ENCODE data around the gene FRMD4A. TPM values are rescaled to one million over a fixed set of nuclear protein-coding genes. Genes with fewer than 3 reads are reported as not detected.
A peak's percentile ranks its signal among the peaks of the same experiment; 100 is the strongest.

FRMD4A gene
- total and polyA plus RNA-seq, 5 donors from 2014 or later, result 0.34 to 2.4 (median 0.54) TPM

DNA sequence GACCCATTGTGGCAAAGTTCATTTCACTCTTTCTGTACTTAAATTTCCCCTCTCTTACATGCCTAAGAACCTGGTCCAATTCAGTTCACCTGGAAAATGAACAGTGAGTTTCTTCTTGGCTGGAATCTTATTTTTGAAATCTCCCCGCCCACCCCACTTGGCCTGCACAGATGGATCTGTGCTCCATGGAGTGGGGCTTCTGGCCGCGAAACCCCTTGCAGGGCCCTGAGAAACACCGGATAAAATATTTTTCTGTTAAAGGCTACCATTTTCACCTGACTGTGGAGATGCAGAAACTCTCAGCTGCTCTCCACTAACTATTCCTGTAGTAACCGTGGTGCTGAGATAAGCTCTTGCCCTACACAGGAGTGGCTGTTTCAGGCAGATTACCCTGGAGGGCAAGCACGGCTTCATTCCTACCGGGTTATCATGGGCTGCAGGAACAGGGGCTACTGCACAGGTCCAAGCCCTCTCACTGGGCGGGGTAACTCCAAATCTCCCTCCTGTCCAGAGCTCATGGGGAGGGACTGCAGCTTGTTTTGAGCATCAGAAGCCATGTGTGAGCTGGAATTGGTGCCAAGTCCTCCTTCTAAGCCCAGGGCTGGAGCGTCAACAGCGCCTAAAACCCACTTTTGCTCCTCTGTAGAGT lies 625.1 kb downstream of the FRMD4A start:
- peaks cover 4% of the 10 kb centered on the region for H3K36me3 Mint-ChIP-seq
- H3K4me1 Mint-ChIP-seq, result peaks cover 0 to 18% (median 10%) of the 10 kb centered on the region in 4 donors
- Histone ChIP-seq H3K9me3 (ENCODE audit: control insufficient read depth in 2 of 2, low read length in 2 of 2) (no peaks in the 10 kb centered on the region), H3K27ac (ENCODE audit: insufficient read depth, low read length, poor library complexity, severe bottlenecking) (no peak overlapping the region), H3K4me3 (ENCODE audit: low read depth, low read length) (no peak overlapping the region), H3K27me3 (ENCODE audit: control insufficient read depth, insufficient read depth, low read length) (peaks cover 3% of the 10 kb centered on the region), H3K36me3 (ENCODE audit: control insufficient read depth, insufficient read depth, low read length) (no peaks in the 10 kb centered on the region), H3K4me1 (ENCODE audit: control insufficient read depth, insufficient read depth, low read length, poor library complexity, severe bottlenecking) (peaks cover 8% of the 10 kb centered on the region)
- H3K4me3 Mint-ChIP-seq, result no peak overlapping the region
- DNase-seq (no peak), ATAC-seq (ENCODE audit: low read depth in 2 of 2) (no peak)
- no peaks in the 10 kb centered on the region for H3K9me3 Mint-ChIP-seq
- H3K27me3 Mint-ChIP-seq, result peaks cover 29% of the 10 kb centered on the region
- H3K27ac Mint-ChIP-seq, result peak overlapping the region in 1 of 3 donors; percentile 39

- Mint-ChIP-seq H3K4me3 (no peak overlapping the region), H3K27ac (no peak overlapping the region), H3K4me1 (peaks cover 0 to 18% (median 10%) of the 10 kb centered on the region in 4 donors), H3K9me3 (no peaks in the 10 kb centered on the region), H3K36me3 (peaks cover 4% of the 10 kb centered on the region), H3K27me3 (peaks cover 33% of the 10 kb centered on the region)
- H3K4me3 ChIP-seq (ENCODE audit: low read depth, low read length), result no peak overlapping the region
- H3K36me3 ChIP-seq (ENCODE audit: control insufficient read depth, insufficient read depth, low read length), result no peaks in the 10 kb centered on the region
- no peak overlapping the region for H3K27ac ChIP-seq (ENCODE audit: insufficient read depth, low read length, poor library complexity, severe bottlenecking)
- H3K9me3 ChIP-seq (ENCODE audit: control insufficient read depth in 2 of 2, low read length in 2 of 2), result no peaks in the 10 kb centered on the region
- DNase-seq (no peak), ATAC-seq (ENCODE audit: low read depth in 2 of 2) (no peak)
- peaks cover 8% of the 10 kb centered on the region for H3K4me1 ChIP-seq (ENCODE audit: control insufficient read depth, insufficient read depth, low read length, poor library complexity, severe bottlenecking)
- peaks cover 3% of the 10 kb centered on the region for H3K27me3 ChIP-seq (ENCODE audit: control insufficient read depth, insufficient read depth, low read length)
Observed at GRCh38 chr10:13704964-13705363, 625.8 kb downstream of the FRMD4A start.

- H3K27me3 ChIP-seq (ENCODE audit: control insufficient read depth, insufficient read depth, low read length), result peaks cover 3% of the 10 kb centered on the region
- H3K9me3 Mint-ChIP-seq, result no peaks in the 10 kb centered on the region
- H3K4me3 ChIP-seq (ENCODE audit: low read depth, low read length), result no peak overlapping the region
Observed at GRCh38 chr10:13703997-13704536, 626.7 kb downstream of the FRMD4A start.

DNA sequence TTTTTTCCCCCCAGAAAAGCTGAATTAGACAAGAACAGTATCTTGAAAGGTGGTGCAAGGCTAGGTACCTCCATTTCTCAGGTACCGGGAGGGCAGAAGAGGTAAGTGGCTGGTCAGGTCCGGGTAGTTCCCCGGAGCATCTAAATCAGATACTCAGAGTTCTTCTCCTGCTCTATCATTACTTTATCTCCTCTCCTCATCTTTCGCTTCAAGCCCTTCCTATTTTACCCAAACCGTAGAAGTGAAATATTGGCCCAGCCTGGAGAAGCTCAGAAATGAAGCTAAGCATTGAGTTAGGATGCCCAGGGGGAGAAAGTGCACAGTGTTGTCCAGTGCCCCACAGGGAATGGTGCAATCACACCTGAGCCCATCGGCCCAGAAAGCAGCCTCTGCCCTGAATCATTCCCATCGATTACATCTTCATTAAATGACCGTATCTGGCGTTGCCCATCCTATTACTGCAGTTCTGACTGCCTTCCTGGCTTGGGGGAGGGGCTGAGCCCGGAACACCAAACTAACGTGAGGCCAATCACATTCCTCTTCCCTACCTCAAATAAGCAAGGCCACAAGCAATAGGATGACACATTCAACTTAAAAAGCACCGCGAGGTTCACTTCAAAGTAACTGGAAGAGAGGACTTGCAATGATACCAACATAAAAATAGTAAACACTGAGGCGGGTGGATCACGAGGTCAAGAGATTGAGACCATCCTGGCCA lies 627.5 kb downstream of the FRMD4A start:
- H3K27me3 ChIP-seq (ENCODE audit: control insufficient read depth, insufficient read depth, low read length), result peaks cover 3% of the 10 kb centered on the region
- peaks cover 10% of the 10 kb centered on the region for H3K36me3 Mint-ChIP-seq
- H3K4me1 Mint-ChIP-seq, result peaks cover 0 to 16% (median 10%) of the 10 kb centered on the region in 4 donors

More at GRCh38 chr10:13703997-13704536, 626.7 kb downstream of the FRMD4A start:
- peaks cover 10% of the 10 kb centered on the region for H3K36me3 Mint-ChIP-seq
- no peaks in the 10 kb centered on the region for H3K36me3 ChIP-seq (ENCODE audit: control insufficient read depth, insufficient read depth, low read length)
- no peak overlapping the region for H3K27ac Mint-ChIP-seq
- ATAC-seq (ENCODE audit: low read depth in 2 of 2) (no peak), DNase-seq (no peak)
- no peaks in the 10 kb centered on the region for H3K9me3 ChIP-seq (ENCODE audit: control insufficient read depth in 2 of 2, low read length in 2 of 2)
- H3K27ac ChIP-seq (ENCODE audit: insufficient read depth, low read length, poor library complexity, severe bottlenecking), result no peak overlapping the region
- no peak overlapping the region for H3K4me3 Mint-ChIP-seq
- H3K4me1 Mint-ChIP-seq, result peaks cover 0 to 18% (median 10%) of the 10 kb centered on the region in 4 donors
- peaks cover 33% of the 10 kb centered on the region for H3K27me3 Mint-ChIP-seq
- H3K4me1 ChIP-seq (ENCODE audit: control insufficient read depth, insufficient read depth, low read length, poor library complexity, severe bottlenecking), result peaks cover 8% of the 10 kb centered on the region

GRCh38 chr10:13701157-13701919 lies 629.4 kb downstream of the FRMD4A start:
- Histone ChIP-seq H3K4me3 (ENCODE audit: low read depth, low read length) (no peak overlapping the region), H3K27me3 (ENCODE audit: control insufficient read depth, insufficient read depth, low read length) (no peaks in the 10 kb centered on the region), H3K9me3 (ENCODE audit: control insufficient read depth in 2 of 2, low read length in 2 of 2) (no peaks in the 10 kb centered on the region), H3K36me3 (ENCODE audit: control insufficient read depth, insufficient read depth, low read length) (no peaks in the 10 kb centered on the region), H3K27ac (ENCODE audit: insufficient read depth, low read length, poor library complexity, severe bottlenecking) (no peak overlapping the region), H3K4me1 (ENCODE audit: control insufficient read depth, insufficient read depth, low read length, poor library complexity, severe bottlenecking) (no peaks in the 10 kb centered on the region)
- ATAC-seq (ENCODE audit: low read depth in 2 of 2), result no peak
- Mint-ChIP-seq H3K27ac (no peak overlapping the region), H3K4me3 (no peak overlapping the region), H3K36me3 (peaks cover 10% of the 10 kb centered on the region), H3K27me3 (peaks cover 13% of the 10 kb centered on the region), H3K9me3 (no peaks in the 10 kb centered on the region), H3K4me1 (no peaks in the 10 kb centered on the region)
- DNase-seq, result no peak

More for the DNA sequence above, 627.5 kb downstream of the FRMD4A start:
- no peaks in the 10 kb centered on the region for H3K9me3 Mint-ChIP-seq
- peaks cover 30% of the 10 kb centered on the region for H3K27me3 Mint-ChIP-seq
- Histone ChIP-seq H3K36me3 (ENCODE audit: control insufficient read depth, insufficient read depth, low read length) (no peaks in the 10 kb centered on the region), H3K27ac (ENCODE audit: insufficient read depth, low read length, poor library complexity, severe bottlenecking) (no peak overlapping the region), H3K9me3 (ENCODE audit: control insufficient read depth in 2 of 2, low read length in 2 of 2) (no peaks in the 10 kb centered on the region), H3K4me3 (ENCODE audit: low read depth, low read length) (no peak overlapping the region), H3K4me1 (ENCODE audit: control insufficient read depth, insufficient read depth, low read length, poor library complexity, severe bottlenecking) (peaks cover 8% of the 10 kb centered on the region)
- ATAC-seq (ENCODE audit: low read depth in 2 of 2) (no peak), DNase-seq (no peak)
- H3K4me3 Mint-ChIP-seq, result no peak overlapping the region
- H3K27ac Mint-ChIP-seq, result no peak overlapping the region

DNA sequence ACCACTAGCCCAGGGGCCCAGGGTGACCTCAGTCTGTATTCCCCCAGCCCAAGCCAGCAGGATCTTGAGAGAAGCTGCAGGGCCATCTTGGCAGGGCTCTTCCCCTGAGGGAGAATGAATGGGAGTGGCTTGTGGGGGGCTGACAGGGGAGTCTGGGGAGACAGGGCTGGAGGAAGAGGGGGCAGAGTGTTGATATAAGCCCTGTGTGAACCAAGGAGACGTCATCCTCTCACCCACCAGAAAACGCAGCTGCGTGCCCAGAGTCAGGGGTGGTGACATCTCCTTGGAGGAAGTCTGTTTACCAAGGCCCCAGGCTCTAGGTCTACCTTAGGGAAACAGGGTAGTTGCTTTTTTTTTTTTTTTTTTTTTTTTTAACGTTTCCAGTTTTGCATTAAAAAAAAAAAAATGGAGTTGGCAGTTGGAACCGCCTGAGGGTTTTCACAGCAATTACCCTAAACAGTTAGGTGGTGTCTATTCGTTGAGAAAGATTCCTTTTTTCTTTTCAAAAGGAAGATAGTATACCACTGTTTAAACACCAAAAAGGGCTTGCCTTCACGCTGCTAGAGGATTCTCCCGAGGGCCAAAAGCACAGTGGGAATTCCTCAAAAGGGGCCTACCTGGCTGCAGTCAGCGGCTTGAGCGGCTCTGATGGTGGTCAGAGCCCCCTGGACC lies 630.1 kb downstream of the FRMD4A start:
- H3K9me3 ChIP-seq (ENCODE audit: control insufficient read depth in 2 of 2, low read length in 2 of 2), result no peaks in the 10 kb centered on the region
- H3K4me1 Mint-ChIP-seq, result no peaks in the 10 kb centered on the region
- H3K27me3 Mint-ChIP-seq, result peaks cover 13% of the 10 kb centered on the region
- H3K27ac Mint-ChIP-seq, result no peak overlapping the region
- no peak overlapping the region for H3K4me3 ChIP-seq (ENCODE audit: low read depth, low read length)
- H3K4me1 ChIP-seq (ENCODE audit: control insufficient read depth, insufficient read depth, low read length, poor library complexity, severe bottlenecking), result no peaks in the 10 kb centered on the region
- H3K36me3 ChIP-seq (ENCODE audit: control insufficient read depth, insufficient read depth, low read length), result no peaks in the 10 kb centered on the region
- peaks cover 10% of the 10 kb centered on the region for H3K36me3 Mint-ChIP-seq
- H3K27me3 ChIP-seq (ENCODE audit: control insufficient read depth, insufficient read depth, low read length), result no peaks in the 10 kb centered on the region
- DNase-seq, result no peak
- H3K4me3 Mint-ChIP-seq, result no peak overlapping the region
- peaks cover 0 to 1% (median 0%) of the 10 kb centered on the region in 7 donors for H3K9me3 Mint-ChIP-seq
- no peak for ATAC-seq (ENCODE audit: low read depth in 2 of 2)
- no peak overlapping the region for H3K27ac ChIP-seq (ENCODE audit: insufficient read depth, low read length, poor library complexity, severe bottlenecking)

GRCh38 chr10:13699216-13699615 lies 631.5 kb downstream of the FRMD4A start:
- Histone ChIP-seq H3K36me3 (ENCODE audit: control insufficient read depth, insufficient read depth, low read length) (no peaks in the 10 kb centered on the region), H3K4me1 (ENCODE audit: control insufficient read depth, insufficient read depth, low read length, poor library complexity, severe bottlenecking) (no peaks in the 10 kb centered on the region), H3K4me3 (ENCODE audit: low read depth, low read length) (no peak overlapping the region), H3K27me3 (ENCODE audit: control insufficient read depth, insufficient read depth, low read length) (no peaks in the 10 kb centered on the region), H3K27ac (ENCODE audit: insufficient read depth, low read length, poor library complexity, severe bottlenecking) (no peak overlapping the region), H3K9me3 (ENCODE audit: control insufficient read depth in 2 of 2, low read length in 2 of 2) (no peaks in the 10 kb centered on the region)
- DNase-seq (no peak), ATAC-seq (ENCODE audit: low read depth in 2 of 2) (no peak)
- no peaks in the 10 kb centered on the region for H3K4me1 Mint-ChIP-seq
- no peak overlapping the region for H3K4me3 Mint-ChIP-seq
- H3K27ac Mint-ChIP-seq, result no peak overlapping the region
- peaks cover 0 to 1% (median 0%) of the 10 kb centered on the region in 7 donors for H3K9me3 Mint-ChIP-seq
- H3K36me3 Mint-ChIP-seq, result peaks cover 10% of the 10 kb centered on the region
- H3K27me3 Mint-ChIP-seq, result peaks cover 10% of the 10 kb centered on the region
